ACC112 (cell line): Measurements from ENCODE around the gene FSHR.

Source experiments
- H2AFZ ChIP-seq: fragments of 200-600 bp; sonication (generic); one replicate; pipeline ENCODE4 v1.6.0; 2017; ENCODE audit warnings: antibody characterized with exemption, low read length; ENCODE audit not compliant: unreplicated experiment
- H3K27ac ChIP-seq: fragments of 200-600 bp; sonication (generic); 2 replicates; pipeline ENCODE4 v1.5.1; 2014; ENCODE audit warnings: low read depth, mild to moderate bottlenecking, antibody characterized with exemption, low read length, moderate library complexity
- H3K27me3 ChIP-seq: fragments of 200-600 bp; sonication (generic); 2 replicates; pipeline ENCODE4 v1.6.1; 2014; ENCODE audit warnings: mild to moderate bottlenecking, antibody characterized with exemption, low read length, moderate library complexity, mixed read lengths; ENCODE audit not compliant: insufficient read depth
- H3K36me3 ChIP-seq: fragments of 200-600 bp; sonication (generic); 2 replicates; pipeline ENCODE4 v1.6.1; 2016; ENCODE audit warnings: mild to moderate bottlenecking, antibody characterized with exemption, low read length, moderate library complexity, mixed read lengths; ENCODE audit not compliant: insufficient read depth
- H3K4me1 ChIP-seq: fragments of 200-600 bp; sonication (generic); one replicate; pipeline ENCODE4 v1.6.1; 2016; ENCODE audit warnings: low read length, mixed read lengths; ENCODE audit not compliant: insufficient read depth, unreplicated experiment, control insufficient read depth
- H3K4me3 ChIP-seq: fragments of 200-600 bp; sonication (generic); 2 replicates; pipeline ENCODE4 v1.5.1; 2014; ENCODE audit warnings: mild to moderate bottlenecking, low read depth, low read length
- H3K79me2 ChIP-seq: fragments of 200-600 bp; sonication (generic); one replicate; pipeline ENCODE4 v1.6.0; 2016; ENCODE audit warnings: low read length; ENCODE audit not compliant: control insufficient read depth, unreplicated experiment, insufficient read depth

FSHR gene

DNA sequence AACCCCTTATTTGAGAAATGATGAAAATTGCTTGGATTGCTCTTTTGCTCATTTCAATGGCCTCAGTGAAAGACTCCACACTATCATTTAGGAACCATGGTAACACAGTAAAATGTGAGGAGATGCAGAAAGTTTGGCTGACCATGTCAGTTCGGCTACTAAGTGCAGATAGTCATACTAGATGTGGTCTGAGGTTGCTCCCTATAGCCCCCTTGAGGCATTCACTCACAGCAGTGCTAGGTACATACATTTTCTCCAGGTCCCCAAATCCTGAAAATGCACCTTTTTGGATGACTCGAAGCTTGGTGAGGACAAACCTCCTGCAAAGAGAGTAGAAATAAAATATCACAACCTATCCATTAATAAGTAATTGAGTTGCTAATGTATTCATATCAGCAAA is 86.3 kb downstream of the FSHR start:
- Histone ChIP-seq H2AFZ (no peak overlapping the region), H3K27me3 (no peaks in the 10 kb centered on the region), H3K4me1 (no peaks in the 10 kb centered on the region), H3K79me2 (no peaks in the 10 kb centered on the region), H3K27ac (no peak overlapping the region), H3K36me3 (no peaks in the 10 kb centered on the region), H3K4me3 (no peak overlapping the region)

DNA sequence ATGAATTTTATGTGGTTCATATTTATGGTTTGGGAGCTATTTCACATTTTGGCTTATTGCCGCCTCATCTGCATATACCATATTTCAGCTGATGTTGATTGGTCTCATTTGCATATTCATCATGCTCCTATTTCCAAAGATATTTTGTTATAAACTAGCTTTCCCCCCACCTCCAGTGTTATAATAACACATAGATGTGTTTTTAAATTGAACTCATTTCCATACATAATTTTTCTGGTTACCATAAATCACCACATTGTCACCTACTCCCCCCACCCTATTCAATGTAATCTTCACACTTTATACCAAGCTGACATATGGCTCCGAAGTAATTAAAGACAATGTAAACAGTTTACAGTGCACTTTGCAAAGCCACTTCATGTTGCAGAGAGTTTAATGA is 101.2 kb downstream of the FSHR start:
- Histone ChIP-seq H3K27ac (no peak overlapping the region), H3K4me1 (no peaks in the 10 kb centered on the region)

GRCh38 chr2:49050265-49050664 is 104.0 kb downstream of the FSHR start:
- H3K4me1 ChIP-seq = no peaks in the 10 kb centered on the region
- H3K79me2 ChIP-seq = no peaks in the 10 kb centered on the region
- H2AFZ ChIP-seq = no peak overlapping the region
- H3K27ac ChIP-seq = no peak overlapping the region
- H3K4me3 ChIP-seq = no peak overlapping the region
- H3K36me3 ChIP-seq = no peaks in the 10 kb centered on the region
- no peaks in the 10 kb centered on the region for H3K27me3 ChIP-seq

More for the DNA sequence above, 101.2 kb downstream of the FSHR start:
- Histone ChIP-seq H3K27me3 (no peaks in the 10 kb centered on the region), H2AFZ (no peak overlapping the region), H3K36me3 (no peaks in the 10 kb centered on the region), H3K4me3 (no peak overlapping the region), H3K79me2 (no peaks in the 10 kb centered on the region)

DNA sequence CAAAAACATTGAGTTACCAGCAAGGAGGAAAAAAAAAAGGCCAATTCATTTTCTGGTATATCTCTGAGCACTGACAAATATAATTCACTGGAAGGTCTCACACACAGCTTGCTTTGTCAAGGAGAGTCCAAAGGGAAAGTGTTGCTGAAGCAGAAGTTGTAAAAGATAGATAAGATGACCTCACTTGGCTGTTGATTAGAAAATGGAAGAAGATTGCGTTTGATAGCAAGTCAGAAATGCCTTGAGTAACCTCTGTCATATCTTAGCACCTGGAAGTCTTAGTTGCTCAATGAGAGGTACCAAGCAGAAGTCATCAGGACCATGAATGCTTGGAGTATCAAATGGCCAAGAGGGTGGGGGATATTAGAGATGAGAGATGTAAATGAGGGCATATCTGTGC is 105.2 kb downstream of the FSHR start:
- Histone ChIP-seq H3K36me3 (no peaks in the 10 kb centered on the region), H3K27me3 (no peaks in the 10 kb centered on the region), H2AFZ (no peak overlapping the region), H3K79me2 (no peaks in the 10 kb centered on the region), H3K4me3 (no peak overlapping the region), H3K4me1 (no peaks in the 10 kb centered on the region), H3K27ac (no peak overlapping the region)

DNA sequence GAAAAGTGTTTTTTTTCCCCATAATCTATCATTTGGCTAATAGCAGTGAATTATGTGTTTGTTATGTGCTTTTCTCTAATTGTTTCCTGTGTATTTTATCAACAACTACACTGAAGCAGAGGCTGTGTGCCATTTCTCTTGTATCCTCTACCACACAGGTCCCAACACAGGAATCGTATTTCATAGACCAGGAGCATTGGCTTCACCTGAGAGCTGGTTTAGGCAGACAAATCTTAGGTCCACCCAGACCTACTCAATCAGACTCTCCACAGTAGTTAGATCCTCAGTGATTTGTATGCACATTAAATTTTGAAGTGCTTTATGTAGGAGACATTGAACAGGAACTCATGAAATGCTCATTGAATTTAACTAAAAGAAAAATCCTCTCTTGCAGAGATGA is 109.2 kb downstream of the FSHR start:
- Histone ChIP-seq H3K4me1 (no peaks in the 10 kb centered on the region), H3K4me3 (no peak overlapping the region), H3K79me2 (no peaks in the 10 kb centered on the region), H3K36me3 (no peaks in the 10 kb centered on the region), H3K27ac (no peak overlapping the region), H2AFZ (no peak overlapping the region), H3K27me3 (no peaks in the 10 kb centered on the region)

- no peaks in the 10 kb centered on the region for H3K27me3 ChIP-seq
- H2AFZ ChIP-seq = no peak overlapping the region
- no peaks in the 10 kb centered on the region for H3K79me2 ChIP-seq
- H3K4me1 ChIP-seq = no peaks in the 10 kb centered on the region
- no peaks in the 10 kb centered on the region for H3K36me3 ChIP-seq
- no peak overlapping the region for H3K27ac ChIP-seq
- no peak overlapping the region for H3K4me3 ChIP-seq
Measured at GRCh38 chr2:49044350-49045079, 109.8 kb downstream of the FSHR start.

- Histone ChIP-seq H3K4me1 (no peaks in the 10 kb centered on the region), H3K27me3 (no peaks in the 10 kb centered on the region), H3K4me3 (no peak overlapping the region), H2AFZ (no peak overlapping the region), H3K79me2 (no peaks in the 10 kb centered on the region), H3K36me3 (no peaks in the 10 kb centered on the region), H3K27ac (no peak overlapping the region)
Measured at GRCh38 chr2:49043405-49043982, 110.8 kb downstream of the FSHR start.

- no peaks in the 10 kb centered on the region for H3K79me2 ChIP-seq
- no peak overlapping the region for H2AFZ ChIP-seq
- no peaks in the 10 kb centered on the region for H3K27me3 ChIP-seq
- no peaks in the 10 kb centered on the region for H3K36me3 ChIP-seq
- no peaks in the 10 kb centered on the region for H3K4me1 ChIP-seq
- H3K27ac ChIP-seq = no peak overlapping the region
- H3K4me3 ChIP-seq = no peak overlapping the region
Measured at GRCh38 chr2:49042488-49042887, 111.8 kb downstream of the FSHR start.

DNA sequence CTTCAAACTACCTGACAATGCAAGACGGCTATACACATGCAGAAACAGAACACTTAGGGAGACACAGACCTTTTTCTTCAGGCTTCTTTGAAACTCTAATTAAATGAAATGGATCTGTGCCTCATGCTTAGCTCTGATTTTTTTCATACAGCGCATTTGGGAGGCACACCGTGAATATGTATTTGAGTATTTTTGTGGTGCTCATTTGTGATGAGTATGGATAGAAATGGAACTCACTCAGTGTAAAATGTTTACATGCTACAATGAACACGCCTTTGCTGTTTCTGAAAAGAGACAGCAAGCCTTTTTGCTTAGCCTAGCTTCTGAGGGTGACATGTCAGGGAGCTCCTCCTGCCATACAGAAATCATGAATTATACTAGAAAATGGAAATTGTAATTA is 113.3 kb downstream of the FSHR start:
- Histone ChIP-seq H2AFZ (no peak overlapping the region), H3K27me3 (no peaks in the 10 kb centered on the region), H3K4me3 (no peak overlapping the region)

DNA sequence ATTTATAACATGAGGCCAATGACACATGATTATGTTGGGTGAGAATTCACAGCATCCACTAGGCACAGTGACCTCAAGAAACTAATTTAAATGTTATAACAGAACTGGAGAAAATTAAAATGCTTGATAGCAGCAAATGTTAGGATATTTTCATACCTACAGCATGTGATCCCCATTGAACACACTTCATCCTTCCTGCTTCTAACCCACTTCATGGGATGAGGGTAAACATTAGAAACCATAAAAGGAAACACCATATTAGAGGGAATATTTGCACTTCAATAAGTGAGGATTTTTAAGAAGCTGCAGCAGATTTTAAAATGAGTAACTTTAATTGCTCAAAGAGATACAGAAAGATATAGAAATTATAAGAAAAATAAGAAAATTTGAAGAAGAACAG is 117.1 kb downstream of the FSHR start:
- Histone ChIP-seq H3K79me2 (no peaks in the 10 kb centered on the region), H3K27ac (no peak overlapping the region), H3K4me3 (no peak overlapping the region), H3K4me1 (no peaks in the 10 kb centered on the region), H2AFZ (no peak overlapping the region), H3K27me3 (no peaks in the 10 kb centered on the region), H3K36me3 (no peaks in the 10 kb centered on the region)

More for the DNA sequence above, 113.3 kb downstream of the FSHR start:
- H3K79me2 ChIP-seq = no peaks in the 10 kb centered on the region
- no peaks in the 10 kb centered on the region for H3K36me3 ChIP-seq
- no peak overlapping the region for H3K27ac ChIP-seq
- H3K4me1 ChIP-seq = no peaks in the 10 kb centered on the region

- H3K36me3 ChIP-seq = no peaks in the 10 kb centered on the region
- H3K79me2 ChIP-seq = no peaks in the 10 kb centered on the region
- H3K27ac ChIP-seq = no peak overlapping the region
- H2AFZ ChIP-seq = no peak overlapping the region
- H3K4me3 ChIP-seq = no peak overlapping the region
- H3K27me3 ChIP-seq = no peaks in the 10 kb centered on the region
- no peaks in the 10 kb centered on the region for H3K4me1 ChIP-seq
Measured at GRCh38 chr2:49035481-49035880, 118.8 kb downstream of the FSHR start.
